ENCODE measurements around the gene HLA-F.

HLA-F gene

DNA sequence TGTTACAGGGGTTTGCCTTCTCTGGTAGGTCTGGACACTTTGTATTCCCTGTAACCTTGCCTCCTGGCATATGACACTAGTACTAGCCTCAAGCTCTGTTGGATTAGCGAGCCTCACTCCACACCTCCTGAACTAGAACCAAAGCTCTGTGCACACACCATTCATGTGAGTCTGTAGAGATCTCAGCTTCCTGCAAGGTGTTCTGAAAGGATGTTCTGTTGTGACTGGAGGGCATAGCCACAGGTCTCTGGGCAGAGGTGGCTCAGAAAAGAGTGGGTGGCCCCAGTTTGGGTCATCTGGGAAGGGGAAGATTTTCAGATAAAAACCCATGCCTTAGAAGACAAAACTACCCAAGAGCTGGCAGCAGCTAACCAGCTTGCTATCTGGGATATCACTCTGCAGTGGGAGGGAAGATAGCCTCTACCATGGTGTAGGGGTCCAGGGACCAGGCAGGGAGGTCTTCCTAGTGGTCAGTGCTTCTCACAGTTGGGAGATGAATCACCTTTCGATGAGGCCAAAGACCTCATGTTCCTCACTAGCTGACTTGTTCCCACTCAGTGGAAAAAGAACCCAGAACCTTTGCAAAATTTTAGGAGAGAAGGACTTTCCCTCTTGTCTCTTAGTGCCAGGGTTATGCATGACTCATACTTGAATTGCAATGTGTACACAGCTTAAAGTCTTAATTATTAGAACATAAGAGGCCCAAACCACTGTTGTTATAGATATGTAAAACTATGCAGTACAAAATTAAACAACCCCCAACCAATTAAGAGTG, 41.4 kb downstream of the HLA-F start:
- DNase-seq, result no peak

DNA sequence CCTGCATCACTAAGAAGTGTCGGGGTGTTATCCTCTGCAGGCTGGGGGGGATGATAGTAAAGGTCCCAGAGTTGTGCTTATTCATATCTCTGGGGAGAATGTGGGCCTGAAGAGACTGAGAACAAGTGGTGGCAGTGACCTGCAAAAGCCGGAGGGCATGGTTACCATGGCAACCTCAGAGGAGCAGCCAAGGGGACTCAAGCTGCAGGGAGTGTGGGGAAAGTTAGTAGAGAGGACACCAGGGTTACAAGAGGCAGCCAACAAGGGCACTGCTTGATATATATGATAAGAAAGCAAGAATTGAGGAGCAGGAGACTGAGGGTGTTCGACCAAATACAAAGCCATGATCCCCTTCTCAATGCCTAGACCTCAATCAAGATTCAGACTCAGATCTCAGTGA, 46.1 kb downstream of the HLA-F start:
- DNase-seq, result no peak

DNA sequence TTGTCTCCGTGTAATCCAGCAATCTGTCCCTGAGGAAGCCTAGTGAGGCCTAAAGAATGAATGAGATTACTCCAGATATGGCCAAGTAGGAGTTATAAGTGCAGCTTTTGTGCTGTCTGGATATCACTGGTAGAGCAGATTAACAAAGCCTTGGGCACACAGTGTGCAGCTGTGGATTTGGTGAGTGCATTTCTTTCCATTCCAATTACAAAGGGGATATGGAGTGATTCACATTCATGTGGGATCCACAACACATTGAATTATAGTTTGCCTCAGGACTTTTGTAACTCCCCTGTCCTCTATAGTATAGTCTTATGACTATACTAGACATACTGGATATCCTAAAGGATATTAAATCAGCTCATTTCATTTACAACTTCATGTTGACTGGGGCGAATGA, 47.1 kb downstream of the HLA-F start:
- no peak for DNase-seq

DNA sequence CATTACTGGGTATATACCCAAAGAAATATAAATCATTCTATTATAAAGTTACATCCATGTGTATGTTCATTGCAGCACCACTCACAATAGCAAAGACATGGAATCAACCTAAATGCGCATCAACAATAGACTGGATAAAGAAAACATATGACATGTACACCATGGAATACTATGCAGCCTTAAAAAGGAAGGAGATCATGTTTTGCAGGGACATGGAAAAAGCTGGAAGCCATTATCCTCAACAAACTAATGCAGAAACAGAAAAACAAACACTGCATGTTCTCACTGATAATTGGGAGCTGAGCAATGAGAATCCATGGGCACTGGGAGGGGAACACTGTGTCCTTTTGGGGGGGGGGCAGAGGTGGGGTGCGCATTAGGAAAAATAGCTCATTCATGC, 53.5 kb downstream of the HLA-F start:
- no peak for DNase-seq

Measured in activated gamma-delta T cell treated with Interleukin-2 at 50 U/mL for 16 hours (primary cell).